GM18526 (cell line): ENCODE measurements around the gene ANAPC13.

ENCODE experiments used
- POLR2A ChIP-seq: IDR thresholded peaks from 3 replicates; pipeline ENCODE4 v1.6.1; 2011; ENCODE audit not compliant: insufficient read length; ENCODE audit errors: extremely low read depth

Gene ANAPC13

GRCh38 chr3:134468519-134468918, 17.3 kb downstream of the ANAPC13 start:
- no peak for TF ChIP-seq POLR2A

- TF ChIP-seq POLR2A: no peak
These were observed 19.5 kb downstream of the ANAPC13 start for GRCh38 chr3:134466331-134466730.

- TF ChIP-seq POLR2A: no peak
These were observed 21.0 kb downstream of the ANAPC13 start for GRCh38 chr3:134464689-134465365.

- TF ChIP-seq POLR2A: no peak
These were observed 21.6 kb downstream of the ANAPC13 start for GRCh38 chr3:134464064-134464688.

GRCh38 chr3:134463676-134464063, 22.1 kb downstream of the ANAPC13 start:
- TF ChIP-seq POLR2A: no peak

GRCh38 chr3:134462331-134462941, 23.3 kb downstream of the ANAPC13 start:
- no peak for TF ChIP-seq POLR2A

GRCh38 chr3:134460965-134461364, 24.8 kb downstream of the ANAPC13 start:
- no peak for TF ChIP-seq POLR2A

GRCh38 chr3:134459562-134459961, 26.2 kb downstream of the ANAPC13 start:
- no peak for TF ChIP-seq POLR2A

GRCh38 chr3:134458406-134458945, 27.3 kb downstream of the ANAPC13 start:
- TF ChIP-seq POLR2A: no peak

GRCh38 chr3:134457376-134458074, 28.3 kb downstream of the ANAPC13 start:
- TF ChIP-seq POLR2A: no peak

- no peak for TF ChIP-seq POLR2A
These were observed 32.2 kb downstream of the ANAPC13 start for GRCh38 chr3:134453631-134454030.

- no peak for TF ChIP-seq POLR2A
These were observed 35.8 kb downstream of the ANAPC13 start for GRCh38 chr3:134449951-134450350.

GRCh38 chr3:134449277-134449676, 36.5 kb downstream of the ANAPC13 start:
- TF ChIP-seq POLR2A: no peak

GRCh38 chr3:134448664-134449063, 37.1 kb downstream of the ANAPC13 start:
- no peak for TF ChIP-seq POLR2A

GRCh38 chr3:134447351-134447750, 38.4 kb downstream of the ANAPC13 start:
- no peak for TF ChIP-seq POLR2A

- TF ChIP-seq POLR2A: no peak
These were observed 39.0 kb downstream of the ANAPC13 start for GRCh38 chr3:134446800-134447199.
